ENCODE results near the gene HMCES.
"Not testable (repeated sequence)": the region's sequence is repeated elsewhere in the genome, so short reads cannot be mapped to it uniquely, and the experiment has no call there.

Gene HMCES

DNA sequence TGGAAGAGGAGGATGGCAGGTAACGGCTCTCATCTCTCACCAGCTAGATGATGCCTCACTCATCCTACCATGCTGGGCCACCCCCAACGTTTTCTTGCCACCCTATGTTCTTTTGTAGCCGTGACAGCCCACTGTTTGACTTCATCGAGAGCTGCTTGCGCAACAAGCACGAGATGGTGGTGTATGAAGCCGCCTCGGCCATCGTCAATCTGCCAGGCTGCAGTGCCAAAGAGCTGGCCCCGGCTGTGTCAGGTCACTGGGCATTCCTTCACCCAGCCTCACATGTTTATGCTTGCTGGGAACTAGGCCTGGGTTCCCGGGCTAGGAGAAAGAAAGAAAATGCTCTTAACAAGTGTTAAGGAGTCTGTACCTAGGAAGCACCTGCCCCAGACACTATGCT, 21.1 kb upstream of the HMCES start:
- no peak overlapping the region for H3K4me3 ChIP-seq (ENCODE audit: low read depth, low read length)

DNA sequence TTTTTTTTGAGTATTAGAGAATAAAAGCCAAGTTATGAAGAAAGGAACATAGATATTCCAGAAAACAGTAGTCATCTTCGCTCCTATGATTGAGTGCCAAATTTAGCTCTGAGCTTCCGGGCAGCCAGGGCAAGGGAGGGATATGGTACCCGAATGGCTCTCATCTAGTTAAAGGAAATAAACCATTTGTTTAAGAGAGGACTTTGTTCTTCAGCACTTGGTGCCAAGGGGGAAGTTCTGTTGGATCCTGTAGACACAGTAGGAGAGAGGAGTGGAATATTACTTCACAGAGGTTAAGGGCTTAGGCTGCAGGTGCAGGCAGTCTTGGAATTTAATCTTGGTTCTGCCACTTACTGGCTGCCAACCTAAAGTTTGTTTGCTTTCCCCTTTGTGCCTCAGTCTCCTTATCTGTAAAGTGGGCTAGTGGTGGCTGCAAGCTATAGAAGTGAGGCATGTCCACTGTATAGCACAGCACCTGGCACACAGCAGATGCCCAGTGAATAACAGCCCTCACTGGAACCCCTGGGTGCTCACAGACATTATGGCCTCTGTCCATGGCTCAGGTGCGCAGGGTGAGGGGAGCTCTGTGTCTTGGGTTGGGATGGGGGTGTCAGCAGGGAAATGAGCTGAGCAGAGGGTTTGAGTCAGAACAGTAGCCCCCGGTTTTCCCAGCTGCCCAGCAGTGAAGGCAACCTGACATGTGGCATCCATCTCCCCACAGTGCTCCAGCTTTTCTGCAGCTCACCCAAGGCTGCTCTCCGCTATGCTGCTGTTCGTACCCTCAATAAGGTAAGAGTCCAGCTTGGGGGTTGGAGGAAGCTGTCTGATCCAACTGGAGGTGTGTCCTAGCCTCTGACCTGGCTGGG, 18.8 kb upstream of the HMCES start:
- no peak overlapping the region for H3K4me3 ChIP-seq (ENCODE audit: low read depth, low read length)

DNA sequence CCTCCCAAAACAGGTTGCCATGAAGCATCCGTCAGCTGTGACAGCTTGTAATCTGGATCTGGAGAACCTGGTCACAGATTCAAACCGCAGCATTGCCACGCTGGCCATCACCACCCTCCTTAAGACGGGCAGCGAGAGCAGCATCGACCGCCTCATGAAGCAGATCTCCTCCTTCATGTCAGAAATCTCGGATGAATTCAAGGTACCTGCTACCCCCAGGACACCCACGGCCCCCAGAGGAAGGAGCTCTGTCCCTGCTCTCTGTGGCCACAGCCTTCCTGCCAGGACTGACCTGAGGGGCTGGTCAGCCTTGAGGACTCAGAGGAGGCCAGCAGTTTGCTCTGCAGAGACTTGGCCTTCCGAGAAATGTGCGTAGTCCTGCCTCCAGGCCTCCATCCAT, 18.1 kb upstream of the HMCES start:
- no peak overlapping the region for H3K4me3 ChIP-seq (ENCODE audit: low read depth, low read length)

DNA sequence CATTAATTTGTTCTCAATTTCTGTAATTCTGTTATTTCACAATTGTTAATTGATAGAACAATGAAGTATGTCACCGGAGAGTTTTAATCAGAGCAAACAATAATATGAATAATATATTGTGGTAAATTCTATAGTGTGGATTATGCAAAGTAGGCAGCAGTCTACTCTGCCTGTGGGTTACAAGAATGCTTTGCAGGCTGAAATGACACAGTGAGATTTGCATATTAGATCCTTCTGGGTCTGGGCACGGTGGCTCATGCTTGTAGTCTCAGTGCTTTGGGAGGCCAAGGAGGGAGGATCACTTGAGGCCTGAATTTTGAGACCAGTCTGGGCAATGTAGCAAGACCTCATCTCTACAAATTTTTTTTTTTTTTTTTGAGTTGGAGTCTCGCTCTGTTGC, 16.8 kb upstream of the HMCES start:
- no peak overlapping the region for H3K4me3 ChIP-seq (ENCODE audit: low read depth, low read length)

DNA sequence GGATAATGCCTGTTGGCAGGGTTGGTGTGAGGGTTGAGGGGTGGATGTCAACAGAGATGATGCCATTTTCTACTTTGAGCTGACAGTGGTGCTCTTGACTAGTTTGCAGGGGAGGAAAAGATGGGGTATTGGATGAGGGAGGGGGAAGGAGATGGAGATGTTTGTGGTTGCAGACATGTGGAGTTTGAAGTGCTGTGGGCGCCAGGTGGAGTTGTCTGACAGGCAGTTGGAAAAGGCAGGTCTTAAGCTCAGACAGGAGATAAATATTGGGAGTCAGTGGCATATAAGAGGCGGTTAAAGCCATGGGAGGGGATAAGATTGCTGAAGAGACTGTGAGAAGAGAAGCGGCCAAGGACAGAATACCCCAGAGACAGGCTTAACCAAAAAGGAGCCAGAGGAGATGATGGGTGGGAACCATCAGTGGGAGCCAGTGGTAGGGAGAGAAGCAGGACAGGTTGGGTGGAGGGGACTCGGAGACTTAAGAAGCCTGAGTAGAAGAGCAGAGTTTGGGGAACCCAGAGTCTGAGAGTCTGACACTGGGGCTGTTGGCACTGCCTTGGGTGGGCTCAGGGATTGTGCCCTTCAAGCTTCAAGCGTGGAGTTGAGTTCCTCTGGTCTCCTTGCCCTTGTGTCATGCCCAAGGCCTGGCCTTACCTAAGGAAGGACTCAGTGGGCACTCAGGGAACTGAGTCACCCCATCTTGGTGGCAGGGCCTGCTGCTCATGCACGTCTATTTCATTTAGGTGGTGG, 15.3 kb upstream of the HMCES start:
- H3K4me3 ChIP-seq (ENCODE audit: low read depth, low read length) = no peak overlapping the region

DNA sequence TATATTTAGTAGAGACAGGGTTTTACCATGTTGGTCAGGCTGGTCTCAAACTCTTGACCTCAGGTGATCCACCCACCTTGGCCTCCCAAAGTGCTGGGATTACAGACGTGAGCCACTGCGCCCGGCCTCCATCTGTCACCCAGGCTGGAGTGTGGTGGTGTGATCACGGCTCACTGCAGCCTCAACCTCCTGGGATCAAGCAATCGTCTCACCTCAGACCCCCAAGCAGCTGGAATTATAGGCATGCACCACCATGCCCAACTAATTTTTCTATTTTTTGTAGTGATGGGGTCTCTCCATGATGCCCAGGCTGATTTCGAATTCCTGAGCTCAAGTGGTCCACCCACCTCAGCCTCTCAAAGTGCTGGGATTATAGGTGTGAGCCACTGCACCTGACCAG, 13.7 kb upstream of the HMCES start:
- H3K4me3 ChIP-seq (ENCODE audit: low read depth, low read length) = not testable (repeated sequence)

DNA sequence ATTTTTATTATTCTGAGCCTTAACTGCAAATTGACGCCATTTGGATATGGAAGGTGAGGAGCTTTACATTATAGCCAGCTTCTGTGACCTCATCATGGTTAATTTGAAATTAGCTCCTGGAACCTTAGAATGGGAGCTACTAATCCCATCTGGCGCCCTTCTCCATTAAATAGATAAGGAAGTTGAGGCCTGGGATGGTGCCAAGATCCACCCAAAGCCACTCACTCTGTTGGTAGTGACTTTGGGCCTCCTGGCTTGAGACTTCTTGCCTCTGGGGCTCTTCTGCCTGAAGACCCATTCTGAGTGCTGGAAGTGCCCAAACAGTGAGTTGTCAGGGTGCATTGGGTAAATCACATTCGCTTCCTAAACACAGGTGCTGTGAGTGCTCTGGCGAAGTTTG, 12.0 kb upstream of the HMCES start:
- H3K4me3 ChIP-seq (ENCODE audit: low read depth, low read length) = no peak overlapping the region

DNA sequence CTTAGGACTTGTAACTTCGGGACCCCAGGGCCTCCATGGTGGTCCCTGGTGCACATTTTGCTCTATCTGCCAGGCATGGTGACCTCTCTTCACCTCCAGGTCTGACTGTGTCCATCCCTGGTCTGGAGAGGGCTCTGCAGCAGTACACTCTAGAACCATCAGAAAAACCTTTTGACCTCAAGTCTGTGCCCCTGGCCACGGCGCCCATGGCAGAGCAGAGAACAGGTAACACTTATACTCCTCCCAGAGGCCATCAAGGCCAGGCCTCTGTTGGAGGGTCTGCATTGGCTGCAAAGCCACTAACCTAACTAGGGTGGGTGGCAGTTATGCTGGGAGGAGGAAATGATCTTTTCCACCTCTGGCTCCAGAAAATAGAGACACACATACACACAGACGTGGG, 10.3 kb upstream of the HMCES start:
- no peak overlapping the region for H3K4me3 ChIP-seq (ENCODE audit: low read depth, low read length)

DNA sequence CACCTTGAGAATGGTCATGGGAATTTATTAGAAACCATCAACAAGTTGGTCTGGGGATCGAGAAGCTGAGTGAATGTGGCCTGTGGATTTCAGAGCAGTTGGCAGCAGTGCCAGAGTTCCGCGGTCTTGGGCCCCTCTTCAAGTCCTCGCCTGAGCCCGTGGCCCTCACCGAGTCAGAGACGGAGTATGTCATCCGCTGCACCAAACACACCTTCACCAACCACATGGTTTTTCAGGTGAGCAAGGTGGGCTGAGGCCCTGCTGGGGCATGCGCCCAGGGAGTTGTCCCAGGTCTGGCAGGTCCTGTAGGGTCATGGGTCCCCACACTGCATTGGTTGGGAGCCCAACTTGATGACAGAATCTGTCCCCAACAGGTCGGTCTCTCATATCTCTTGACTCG, 7.0 kb upstream of the HMCES start:
- no peak overlapping the region for H3K4me3 ChIP-seq (ENCODE audit: low read depth, low read length)

DNA sequence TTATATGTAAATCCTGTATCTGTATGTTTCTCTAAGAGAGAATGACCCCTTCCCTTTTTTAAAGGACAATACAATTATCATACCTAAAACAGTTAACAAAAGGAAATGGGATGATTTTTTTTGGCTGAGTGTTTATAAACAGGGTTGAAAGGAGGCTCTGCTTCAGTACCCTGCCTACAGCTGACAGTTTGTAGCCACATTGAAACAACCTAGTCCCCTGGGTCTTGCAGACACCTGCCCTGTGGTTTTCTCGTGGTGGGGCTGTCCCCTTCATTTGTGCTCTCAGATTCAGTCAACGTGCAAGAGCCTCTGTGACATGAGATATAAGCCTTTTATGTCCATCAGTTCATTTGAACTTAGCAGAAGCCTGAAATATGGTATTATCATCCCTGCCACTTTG, 2.3 kb upstream of the HMCES start:
- no peak overlapping the region for H3K4me3 ChIP-seq (ENCODE audit: low read depth, low read length)

DNA sequence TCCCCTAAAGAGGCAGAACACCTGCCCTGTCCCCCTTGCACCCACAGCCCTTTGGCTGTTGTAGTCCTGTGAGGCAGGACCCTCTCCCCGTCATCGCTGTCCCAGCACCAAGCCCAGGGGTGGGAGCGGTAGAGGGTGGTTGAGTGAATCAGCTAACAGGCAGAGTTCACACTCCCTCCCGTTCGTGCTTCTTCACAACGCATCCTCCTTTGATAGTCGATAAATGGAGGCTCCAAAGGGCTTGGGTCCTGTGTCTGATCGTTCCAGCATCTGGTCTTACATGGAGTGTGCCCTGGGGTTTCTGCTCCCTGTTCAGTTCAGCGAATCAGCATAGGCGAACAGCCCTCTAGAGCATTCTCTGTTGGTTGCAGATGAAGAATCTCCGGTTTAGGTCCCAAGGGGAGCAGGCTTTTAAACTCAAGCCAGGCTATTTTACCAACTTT, 820 bp upstream of the HMCES start:
- H3K4me3 ChIP-seq (ENCODE audit: low read depth, low read length) = peak overlapping the region; percentile 54

DNA sequence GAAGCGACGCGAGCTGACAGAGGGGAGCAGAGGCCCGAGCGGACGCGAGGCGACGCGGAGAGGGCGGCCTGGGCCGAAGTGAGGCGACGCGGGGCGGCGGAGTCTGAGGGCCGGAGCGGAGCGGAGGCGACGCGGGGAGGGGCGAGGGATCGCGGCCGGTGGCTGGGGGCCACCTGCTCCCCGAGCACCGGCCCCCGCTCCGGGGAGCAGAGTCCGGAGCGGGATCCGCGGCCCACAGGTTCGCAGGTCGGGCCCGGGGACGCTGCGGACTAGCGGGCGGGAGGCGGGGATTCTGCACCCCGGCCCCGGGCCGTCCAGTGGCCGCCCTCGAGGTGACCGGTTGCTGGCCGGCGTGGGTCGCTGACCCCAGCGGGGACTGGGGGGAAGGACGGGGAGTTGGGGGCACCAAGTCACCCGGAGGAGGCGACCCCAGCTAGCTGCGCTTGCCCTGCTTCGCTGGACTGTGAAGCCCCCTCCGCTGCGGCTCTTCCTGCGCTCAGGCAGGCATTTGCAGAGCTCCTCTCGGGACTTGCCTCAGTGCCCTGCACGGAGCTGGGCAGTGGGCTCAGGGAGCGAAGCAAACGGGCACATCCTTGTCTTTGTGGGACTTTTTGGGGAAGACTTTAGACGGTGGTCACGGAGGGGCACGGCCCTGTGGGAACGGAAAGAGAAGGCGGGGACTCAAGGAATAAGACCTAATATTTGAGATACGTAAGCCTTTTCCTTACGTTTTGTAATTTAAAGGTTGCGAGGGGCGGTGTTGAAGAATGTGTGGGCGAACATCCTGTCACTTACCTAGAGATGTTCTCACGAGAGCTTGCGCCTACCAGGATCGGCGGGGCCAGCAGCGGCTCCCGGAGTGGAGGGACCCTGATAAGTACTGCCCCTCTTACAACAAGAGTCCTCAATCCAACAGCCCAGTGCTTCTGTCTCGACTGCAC, 566 bp downstream of the HMCES start:
- peak overlapping the region; percentile 53 for H3K4me3 ChIP-seq (ENCODE audit: low read depth, low read length)

DNA sequence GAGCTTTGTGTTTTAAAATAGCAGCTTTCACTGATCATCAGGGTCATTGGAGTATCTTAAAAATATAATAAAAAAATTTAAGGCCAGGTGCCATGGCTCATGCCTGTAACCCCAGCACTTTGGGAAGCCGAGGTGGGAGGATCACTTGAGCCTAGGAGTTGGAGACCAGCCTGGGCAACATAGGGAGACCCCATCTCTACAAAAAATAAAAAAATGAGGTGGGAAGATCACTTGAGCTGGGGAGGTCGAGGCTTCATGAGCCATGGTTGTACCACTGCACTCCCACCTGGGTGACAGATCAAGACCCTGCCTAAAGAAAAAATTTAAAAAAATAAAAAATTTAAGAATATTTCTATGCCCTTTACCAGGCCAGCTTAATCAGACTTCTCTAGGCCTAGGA, 1.5 kb downstream of the HMCES start:
- peak overlapping the region; percentile 53 for H3K4me3 ChIP-seq (ENCODE audit: low read depth, low read length)

DNA sequence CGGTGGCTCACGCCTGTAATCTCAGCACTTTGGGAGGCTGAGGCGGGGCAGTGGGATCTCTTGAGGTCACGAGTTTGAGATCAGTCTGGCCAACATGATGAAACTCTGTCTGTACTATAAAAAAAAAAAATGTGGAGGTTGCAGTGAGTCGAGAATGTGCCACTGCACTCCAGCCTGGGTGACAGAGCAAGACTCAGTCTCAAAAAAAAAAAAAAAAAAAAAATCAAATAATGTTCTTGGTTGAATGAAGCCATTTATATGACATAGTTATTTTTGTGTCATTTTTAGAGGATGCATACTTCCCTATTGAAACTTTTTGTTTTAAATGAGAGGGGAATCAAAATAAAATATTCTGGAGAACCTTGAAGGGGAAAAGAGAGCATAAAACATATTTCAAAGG, 3.1 kb downstream of the HMCES start:
- no peak overlapping the region for H3K4me3 ChIP-seq (ENCODE audit: low read depth, low read length)

DNA sequence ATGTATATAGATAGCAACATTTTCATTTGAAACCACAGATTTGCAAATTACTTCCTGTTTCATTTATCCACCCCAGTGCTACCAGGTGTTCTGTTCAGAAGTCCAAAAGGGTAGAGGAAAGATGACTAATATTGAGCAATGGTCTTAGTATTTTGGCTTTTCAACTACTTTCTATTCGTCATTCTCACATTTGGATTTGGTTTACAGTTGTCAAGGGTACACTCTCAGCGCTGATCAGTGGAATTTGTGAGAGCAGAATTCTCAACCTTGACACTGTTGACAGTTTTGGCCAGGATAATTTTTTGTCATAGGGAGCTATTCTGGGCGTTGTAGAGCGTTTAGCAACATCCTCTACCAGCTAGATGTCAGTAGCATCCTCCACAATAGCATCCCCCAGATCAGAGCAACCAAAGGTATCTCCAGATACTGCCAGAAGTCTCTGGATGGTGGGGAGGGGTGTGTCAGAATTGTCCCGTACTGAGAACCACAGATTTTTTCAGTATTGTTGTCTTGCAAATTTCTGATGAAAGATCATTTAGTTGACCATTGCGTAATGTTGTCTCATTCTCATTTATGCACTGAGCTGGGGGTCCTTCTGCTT, 4.2 kb downstream of the HMCES start:
- no peak overlapping the region for H3K4me3 ChIP-seq (ENCODE audit: low read depth, low read length)

DNA sequence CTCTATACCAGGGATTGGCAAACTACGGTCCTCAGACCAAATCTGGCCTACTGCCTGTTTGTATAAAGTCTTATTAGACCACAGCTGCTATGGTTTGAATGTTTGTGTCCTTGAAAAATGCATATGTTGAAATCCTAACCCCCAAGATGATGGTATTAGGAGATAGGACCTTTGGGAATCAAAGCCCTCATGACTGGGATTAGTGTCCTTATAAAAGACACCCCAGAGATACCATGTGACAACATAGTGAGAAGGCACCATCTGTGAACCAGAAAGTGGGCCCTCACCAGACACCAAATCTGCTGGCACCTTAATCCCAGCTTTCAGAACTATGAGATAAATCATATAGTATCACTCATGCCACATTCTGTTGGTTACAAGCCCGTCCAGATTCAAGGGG, 7.4 kb downstream of the HMCES start:
- no peak overlapping the region for H3K4me3 ChIP-seq (ENCODE audit: low read depth, low read length)

DNA sequence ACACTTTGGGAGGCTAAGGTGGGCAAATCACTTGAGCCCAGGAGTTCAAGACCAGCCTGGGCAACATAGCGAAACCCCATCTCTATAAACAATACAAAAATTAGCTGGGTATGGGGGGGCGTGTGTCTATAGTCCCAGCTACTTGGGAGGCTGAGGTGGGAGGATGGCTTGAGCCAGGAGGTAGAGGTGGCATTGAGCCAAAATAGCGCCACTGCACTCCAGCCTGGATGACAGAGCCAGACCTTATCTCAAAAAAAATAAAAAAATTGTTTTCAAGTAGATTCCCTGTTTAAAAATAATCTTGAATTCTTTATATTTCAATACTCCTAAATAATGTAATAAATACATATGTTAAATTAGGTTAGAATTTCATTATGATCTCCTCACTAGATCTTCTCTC, 9.8 kb downstream of the HMCES start:
- no peak overlapping the region for H3K4me3 ChIP-seq (ENCODE audit: low read depth, low read length)

DNA sequence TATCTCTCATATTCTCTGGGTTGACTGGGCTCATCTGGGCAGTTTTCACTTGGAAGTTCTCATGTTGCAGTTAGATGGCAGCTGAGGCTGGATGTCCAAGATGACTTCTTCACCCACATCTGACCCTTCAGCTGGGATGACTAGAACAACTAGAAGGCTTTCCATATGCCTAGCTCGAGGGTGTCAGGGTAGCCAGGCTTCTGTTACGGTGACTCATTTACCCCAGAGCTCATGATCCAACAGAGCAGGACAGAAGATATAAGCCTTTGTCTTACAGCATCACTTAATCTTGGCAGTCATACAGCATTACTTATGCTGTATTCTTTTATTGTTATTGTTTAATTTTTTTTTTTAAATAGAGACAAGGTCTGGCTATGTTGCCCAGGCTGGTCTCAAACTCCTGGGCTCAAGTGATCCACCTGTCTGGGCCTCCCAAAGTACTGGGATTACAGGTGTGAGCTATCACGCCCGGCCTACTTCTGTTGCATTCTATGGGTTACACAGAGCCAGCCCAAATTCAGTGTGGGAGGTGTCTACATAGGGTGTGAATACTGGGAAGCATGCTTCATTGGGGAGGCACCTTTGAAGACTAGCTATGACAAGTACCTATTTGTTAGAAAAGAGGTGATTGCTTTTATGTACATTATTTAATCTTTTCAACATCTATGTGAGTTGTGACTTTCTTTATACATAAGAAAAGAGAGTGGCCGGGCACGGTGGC, 10.7 kb downstream of the HMCES start:
- H3K4me3 ChIP-seq (ENCODE audit: low read depth, low read length) = no peak overlapping the region

DNA sequence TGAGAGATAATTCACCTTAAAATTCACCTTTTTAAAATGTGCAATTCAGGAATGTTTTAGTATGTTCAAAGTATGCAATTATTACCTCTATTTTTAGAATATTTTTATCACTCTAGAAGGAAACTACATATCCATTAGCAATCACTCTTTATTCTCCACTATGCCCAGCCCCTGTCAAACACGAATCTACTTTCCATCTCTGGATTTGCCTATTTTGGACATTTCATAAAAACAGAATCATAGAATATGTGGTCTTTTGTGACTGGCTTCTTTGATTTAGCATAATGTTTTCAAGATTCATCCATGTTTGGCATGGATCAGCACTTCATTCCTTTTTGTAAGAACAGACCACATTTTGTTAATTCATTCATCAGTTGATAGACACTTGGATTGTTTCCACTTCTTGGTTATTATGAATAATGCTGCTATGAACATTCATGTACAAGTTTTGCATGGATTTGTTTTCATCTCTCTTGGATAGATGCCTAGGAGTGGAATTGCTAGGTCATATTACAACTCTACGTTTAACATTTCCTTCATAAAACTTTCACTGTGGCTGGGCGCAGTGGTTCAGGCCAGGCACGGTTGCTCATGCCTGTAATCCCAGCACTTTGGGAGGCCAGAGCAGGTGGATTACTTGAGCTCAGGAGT, 12.7 kb downstream of the HMCES start:
- H3K4me3 ChIP-seq (ENCODE audit: low read depth, low read length) = no peak overlapping the region

DNA sequence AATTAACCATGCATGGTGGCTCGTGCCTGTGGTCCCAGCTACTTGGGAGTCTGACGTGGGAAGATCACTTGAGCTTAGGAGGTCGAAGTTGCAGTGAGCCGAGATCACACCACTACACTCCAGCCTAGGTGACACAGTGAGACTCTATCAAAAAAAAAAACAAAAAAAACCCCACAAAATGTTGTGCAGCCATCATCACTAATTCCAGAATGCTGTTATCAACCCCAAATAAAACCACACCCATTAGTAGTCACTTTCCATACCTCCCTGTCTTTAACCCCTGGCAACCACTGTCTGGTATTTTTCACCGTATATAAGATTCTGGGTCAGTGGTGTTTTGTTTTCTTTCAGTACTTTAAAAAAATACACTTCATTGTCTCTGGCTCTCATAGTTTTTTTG, 16.6 kb downstream of the HMCES start:
- H3K4me3 ChIP-seq (ENCODE audit: low read depth, low read length) = no peak overlapping the region

Measured in iPS-11a (cell line).